ENCODE data around the gene BEGAIN. TPM values are rescaled to one million over a fixed set of nuclear protein-coding genes. Genes with fewer than 3 reads are reported as not detected.

Gene BEGAIN
- total RNA-seq, 1 donor from 2014 or later = 5.1 TPM

DNA sequence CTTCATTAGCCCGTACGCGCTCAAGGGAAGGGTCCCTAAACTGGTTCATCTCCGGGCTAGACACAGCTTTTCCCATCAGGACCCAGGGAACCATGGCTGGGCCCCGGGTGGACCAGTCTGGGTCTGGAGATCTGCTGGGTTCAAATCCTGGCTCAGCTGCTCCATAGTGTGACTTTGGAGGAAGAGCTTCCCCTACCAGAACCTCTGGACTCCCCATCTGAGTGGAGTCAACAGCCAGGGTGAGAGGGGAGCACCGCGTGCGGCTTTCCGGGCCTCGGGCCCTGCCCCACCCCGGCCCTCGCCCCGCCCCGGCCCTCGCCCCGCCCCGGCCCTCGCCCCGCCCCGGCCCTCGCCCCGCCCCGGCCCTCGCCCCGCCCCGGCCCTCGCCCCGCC, 41.2 kb downstream of the BEGAIN start:
- H3K9me3 Mint-ChIP-seq = no peaks in the 10 kb centered on the region
- no peak overlapping the region for H3K4me3 Mint-ChIP-seq
- H3K27ac Mint-ChIP-seq = no peak overlapping the region
- H3K4me1 Mint-ChIP-seq = peaks cover 6% of the 10 kb centered on the region
- H3K36me3 Mint-ChIP-seq = no peaks in the 10 kb centered on the region
- TF ChIP-seq CTCF (IDR thresholded peaks at IDR 0.05; ENCODE audit: unreplicated experiment) = no peak
- DNase-seq (ENCODE audit: low spot score in 2 of 2, unreplicated experiment in 2 of 2) = no peak
- peaks cover 4% of the 10 kb centered on the region for H3K27me3 Mint-ChIP-seq (ENCODE audit: low read depth)

DNA sequence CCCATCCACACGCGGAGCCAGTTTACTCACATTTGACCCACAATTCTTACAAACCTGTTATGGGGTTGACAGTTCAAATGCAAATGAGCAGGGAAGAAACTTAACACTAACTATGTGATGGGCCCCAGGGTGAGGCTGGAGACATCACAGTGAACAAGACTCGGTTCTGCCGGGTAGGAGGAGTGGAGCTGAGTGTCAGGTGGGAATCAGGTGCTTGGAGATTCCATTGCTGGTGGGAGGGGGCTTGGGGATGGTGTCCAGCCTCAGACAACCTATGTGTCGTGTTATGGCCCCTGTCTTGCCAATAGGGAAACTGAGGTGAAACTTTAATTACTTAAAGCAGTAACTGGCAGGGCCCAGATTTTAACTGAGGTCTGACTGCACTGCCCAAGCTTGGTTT, 41.9 kb downstream of the BEGAIN start:
- no peak for TF ChIP-seq CTCF (IDR thresholded peaks at IDR 0.05; ENCODE audit: unreplicated experiment)
- Mint-ChIP-seq H3K36me3 (no peaks in the 10 kb centered on the region), H3K4me3 (no peak overlapping the region), H3K27ac (no peak overlapping the region), H3K4me1 (peaks cover 6% of the 10 kb centered on the region), H3K9me3 (no peaks in the 10 kb centered on the region), H3K27me3 (ENCODE audit: low read depth) (peaks cover 4% of the 10 kb centered on the region)
- DNase-seq (ENCODE audit: low spot score in 2 of 2, unreplicated experiment in 2 of 2) = no peak

GRCh38 chr14:100544506-100545141, 42.6 kb downstream of the BEGAIN start:
- no peaks in the 10 kb centered on the region for H3K9me3 Mint-ChIP-seq
- H3K27ac Mint-ChIP-seq = no peak overlapping the region
- peaks cover 6% of the 10 kb centered on the region for H3K4me1 Mint-ChIP-seq
- no peak overlapping the region for H3K4me3 Mint-ChIP-seq
- TF ChIP-seq CTCF (IDR thresholded peaks at IDR 0.05; ENCODE audit: unreplicated experiment) = no peak
- no peaks in the 10 kb centered on the region for H3K36me3 Mint-ChIP-seq
- DNase-seq (ENCODE audit: low spot score in 2 of 2, unreplicated experiment in 2 of 2) = no peak
- H3K27me3 Mint-ChIP-seq (ENCODE audit: low read depth) = peaks cover 4% of the 10 kb centered on the region

- Mint-ChIP-seq H3K4me1 (peaks cover 6% of the 10 kb centered on the region), H3K27ac (no peak overlapping the region), H3K27me3 (ENCODE audit: low read depth) (no peaks in the 10 kb centered on the region), H3K4me3 (no peak overlapping the region), H3K9me3 (no peaks in the 10 kb centered on the region), H3K36me3 (no peaks in the 10 kb centered on the region)
- DNase-seq (ENCODE audit: low spot score in 2 of 2, unreplicated experiment in 2 of 2) = no peak
- TF ChIP-seq CTCF (IDR thresholded peaks at IDR 0.05; ENCODE audit: unreplicated experiment) = no peak
Measured at GRCh38 chr14:100543471-100544455, 43.5 kb downstream of the BEGAIN start.

DNA sequence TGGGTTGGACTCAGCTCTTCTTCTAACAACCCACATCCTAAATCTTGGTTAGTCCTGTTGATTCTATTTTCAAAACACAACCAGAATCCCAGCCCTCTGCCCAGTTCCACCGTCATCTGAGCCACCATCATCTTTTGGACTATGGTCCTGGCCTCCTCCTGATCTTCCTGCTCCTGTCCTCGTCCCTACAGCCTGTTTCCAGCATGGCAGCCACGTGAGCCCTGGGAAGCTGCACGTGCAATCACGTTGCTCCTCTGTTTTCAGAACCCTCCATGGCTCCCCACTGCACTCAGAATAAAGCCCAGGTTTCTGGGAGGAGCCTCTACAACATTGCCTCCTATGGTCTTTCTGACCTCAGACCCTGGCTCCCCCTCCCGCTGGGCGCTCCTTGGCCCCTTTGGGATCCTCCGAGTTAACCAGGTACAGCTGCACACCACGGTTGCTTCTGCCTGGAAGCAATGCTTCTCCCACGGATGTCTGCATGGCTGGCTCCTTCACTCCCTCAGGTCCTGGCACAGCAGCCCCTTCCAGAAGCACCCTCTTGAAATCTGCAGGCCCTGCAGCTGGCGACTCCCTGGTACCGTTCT, 44.5 kb downstream of the BEGAIN start:
- no peak overlapping the region for H3K27ac Mint-ChIP-seq
- H3K4me1 Mint-ChIP-seq = peaks cover 6% of the 10 kb centered on the region
- no peak overlapping the region for H3K4me3 Mint-ChIP-seq
- no peak for TF ChIP-seq CTCF (IDR thresholded peaks at IDR 0.05; ENCODE audit: unreplicated experiment)
- H3K9me3 Mint-ChIP-seq = no peaks in the 10 kb centered on the region
- no peak for DNase-seq (ENCODE audit: low spot score in 2 of 2, unreplicated experiment in 2 of 2)
- H3K36me3 Mint-ChIP-seq = no peaks in the 10 kb centered on the region
- H3K27me3 Mint-ChIP-seq (ENCODE audit: low read depth) = no peaks in the 10 kb centered on the region
